Measurements from ENCODE around the gene SAPCD2. TPM values are rescaled to one million over a fixed set of nuclear protein-coding genes. Genes with fewer than 3 reads are reported as not detected.

The SAPCD2 gene
- total RNA-seq, 1 experiment from 2014 or later: 18.4 TPM

DNA sequence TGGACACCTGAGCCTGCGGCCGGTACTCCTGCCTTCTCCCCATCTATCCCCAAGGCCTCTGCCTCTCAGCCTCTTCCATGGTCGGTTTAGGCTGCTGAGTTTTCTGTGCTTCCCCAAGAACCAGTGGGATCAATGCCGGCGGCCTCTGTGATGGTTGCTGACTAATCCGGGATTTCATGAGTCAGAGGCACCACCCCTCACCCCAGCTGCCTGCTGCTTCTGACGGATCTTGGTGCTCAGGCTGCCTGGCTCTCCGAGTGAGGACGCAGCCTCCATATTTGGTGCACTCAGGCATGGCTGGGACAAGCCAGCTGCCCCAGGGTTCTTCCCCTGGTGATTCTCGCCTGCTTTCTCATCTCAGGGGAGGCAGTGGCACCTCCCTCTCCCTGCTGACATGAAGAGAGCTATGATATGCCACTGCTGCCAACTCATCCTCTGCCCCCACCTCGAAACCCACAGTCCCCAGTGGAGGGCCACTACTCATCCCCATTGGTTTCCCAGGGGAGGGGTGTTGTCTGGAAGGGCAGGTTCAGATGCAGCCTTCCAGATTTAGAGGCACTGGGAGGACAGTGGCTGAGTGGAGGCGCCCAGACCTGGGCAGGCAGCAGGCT is 13.1 kb upstream of the SAPCD2 start:
- ATAC-seq (peak; percentile 58), DNase-seq (ENCODE audit: low read depth, low spot score) (peak; percentile 73)
- Histone ChIP-seq H3K4me3 (ENCODE audit: low read depth in 2 of 2, low read length in 2 of 2) (no peak overlapping the region), H3K27me3 (ENCODE audit: control insufficient read depth, insufficient read depth, low read length) (no peaks in the 10 kb centered on the region), H3K9me3 (ENCODE audit: control insufficient read depth, insufficient read depth, low read depth, low read length) (no peaks in the 10 kb centered on the region), H3K27ac (ENCODE audit: low read length) (peak overlapping the region; percentile 65), H3K4me1 (ENCODE audit: control insufficient read depth, insufficient read depth, low read length) (peaks cover 40% of the 10 kb centered on the region), H3K36me3 (ENCODE audit: control insufficient read depth, insufficient read depth, low read length) (no peaks in the 10 kb centered on the region; the same call in 1 of the 2 replicates)
- ChIA-PET CTCF (interaction anchor here (0.6 kb wide), 1 partner anchor 13 kb away, joined by 3 read pairs; the partner anchor contains the start of gene SAPCD2), POLR2A (no interaction called here)
- intact Hi-C loops (cut with micrococcal nuclease; ENCODE audit: unreplicated experiment): no loop called here
- in situ Hi-C loops (cut with HindIII; ENCODE audit: low pct_unique_long_range_greater_than_20kb, low sequenced_read_pairs): no loop called here
- BruUV-seq (replicated peaks): no TSS peak
- TF ChIP-seq, protein P1, sequence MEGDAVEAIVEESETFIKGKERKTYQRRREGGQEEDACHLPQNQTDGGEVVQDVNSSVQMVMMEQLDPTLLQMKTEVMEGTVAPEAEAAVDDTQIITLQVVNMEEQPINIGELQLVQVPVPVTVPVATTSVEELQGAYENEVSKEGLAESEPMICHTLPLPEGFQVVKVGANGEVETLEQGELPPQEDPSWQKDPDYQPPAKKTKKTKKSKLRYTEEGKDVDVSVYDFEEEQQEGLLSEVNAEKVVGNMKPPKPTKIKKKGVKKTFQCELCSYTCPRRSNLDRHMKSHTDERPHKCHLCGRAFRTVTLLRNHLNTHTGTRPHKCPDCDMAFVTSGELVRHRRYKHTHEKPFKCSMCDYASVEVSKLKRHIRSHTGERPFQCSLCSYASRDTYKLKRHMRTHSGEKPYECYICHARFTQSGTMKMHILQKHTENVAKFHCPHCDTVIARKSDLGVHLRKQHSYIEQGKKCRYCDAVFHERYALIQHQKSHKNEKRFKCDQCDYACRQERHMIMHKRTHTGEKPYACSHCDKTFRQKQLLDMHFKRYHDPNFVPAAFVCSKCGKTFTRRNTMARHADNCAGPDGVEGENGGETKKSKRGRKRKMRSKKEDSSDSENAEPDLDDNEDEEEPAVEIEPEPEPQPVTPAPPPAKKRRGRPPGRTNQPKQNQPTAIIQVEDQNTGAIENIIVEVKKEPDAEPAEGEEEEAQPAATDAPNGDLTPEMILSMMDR (IDR thresholded peaks at IDR 0.05): no peak
- TF ChIP-seq POLR2AphosphoS5 (IDR thresholded peaks at IDR 0.05; ENCODE audit: low read depth, low read length) (no peak), TCF7L2 (IDR thresholded peaks at IDR 0.05; ENCODE audit: low read depth, low read length) (peak; percentile 95), SIN3A (IDR thresholded peaks at IDR 0.05; ENCODE audit: borderline replicate concordance, insufficient read depth, low read depth, low read length) (no peak)
- TF ChIP-seq, protein P2, sequence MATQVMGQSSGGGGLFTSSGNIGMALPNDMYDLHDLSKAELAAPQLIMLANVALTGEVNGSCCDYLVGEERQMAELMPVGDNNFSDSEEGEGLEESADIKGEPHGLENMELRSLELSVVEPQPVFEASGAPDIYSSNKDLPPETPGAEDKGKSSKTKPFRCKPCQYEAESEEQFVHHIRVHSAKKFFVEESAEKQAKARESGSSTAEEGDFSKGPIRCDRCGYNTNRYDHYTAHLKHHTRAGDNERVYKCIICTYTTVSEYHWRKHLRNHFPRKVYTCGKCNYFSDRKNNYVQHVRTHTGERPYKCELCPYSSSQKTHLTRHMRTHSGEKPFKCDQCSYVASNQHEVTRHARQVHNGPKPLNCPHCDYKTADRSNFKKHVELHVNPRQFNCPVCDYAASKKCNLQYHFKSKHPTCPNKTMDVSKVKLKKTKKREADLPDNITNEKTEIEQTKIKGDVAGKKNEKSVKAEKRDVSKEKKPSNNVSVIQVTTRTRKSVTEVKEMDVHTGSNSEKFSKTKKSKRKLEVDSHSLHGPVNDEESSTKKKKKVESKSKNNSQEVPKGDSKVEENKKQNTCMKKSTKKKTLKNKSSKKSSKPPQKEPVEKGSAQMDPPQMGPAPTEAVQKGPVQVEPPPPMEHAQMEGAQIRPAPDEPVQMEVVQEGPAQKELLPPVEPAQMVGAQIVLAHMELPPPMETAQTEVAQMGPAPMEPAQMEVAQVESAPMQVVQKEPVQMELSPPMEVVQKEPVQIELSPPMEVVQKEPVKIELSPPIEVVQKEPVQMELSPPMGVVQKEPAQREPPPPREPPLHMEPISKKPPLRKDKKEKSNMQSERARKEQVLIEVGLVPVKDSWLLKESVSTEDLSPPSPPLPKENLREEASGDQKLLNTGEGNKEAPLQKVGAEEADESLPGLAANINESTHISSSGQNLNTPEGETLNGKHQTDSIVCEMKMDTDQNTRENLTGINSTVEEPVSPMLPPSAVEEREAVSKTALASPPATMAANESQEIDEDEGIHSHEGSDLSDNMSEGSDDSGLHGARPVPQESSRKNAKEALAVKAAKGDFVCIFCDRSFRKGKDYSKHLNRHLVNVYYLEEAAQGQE (IDR thresholded peaks at IDR 0.05; ENCODE audit: insufficient read depth in 1 of 2, low read depth in 2 of 2, low read length in 1 of 2): no peak

DNA sequence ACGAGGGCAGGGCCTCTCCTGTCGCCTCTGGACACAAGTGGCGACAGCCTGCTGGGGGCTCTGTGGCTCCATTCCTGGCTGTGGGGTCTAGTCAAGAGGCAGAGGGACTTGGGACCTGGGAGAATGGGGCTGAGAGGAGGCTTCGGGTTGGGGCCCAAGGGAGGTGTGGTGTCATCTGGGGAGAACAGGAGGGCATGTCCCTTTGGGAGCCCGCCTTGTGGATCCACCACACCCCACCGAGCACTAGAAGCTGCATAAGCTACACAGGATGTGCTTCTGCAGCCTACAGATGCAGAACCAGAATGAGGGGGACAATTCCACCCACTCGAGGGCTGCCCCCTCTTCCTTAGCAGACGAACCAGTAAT is 12.6 kb upstream of the SAPCD2 start:
- H3K27me3 ChIP-seq (ENCODE audit: control insufficient read depth, insufficient read depth, low read length): no peaks in the 10 kb centered on the region
- H3K4me1 ChIP-seq (ENCODE audit: control insufficient read depth, insufficient read depth, low read length): peaks cover 36% of the 10 kb centered on the region
- TF ChIP-seq POLR2AphosphoS5 (IDR thresholded peaks at IDR 0.05; ENCODE audit: low read depth, low read length) (no peak), SIN3A (IDR thresholded peaks at IDR 0.05; ENCODE audit: borderline replicate concordance, insufficient read depth, low read depth, low read length) (no peak)
- TF ChIP-seq, protein P2 (IDR thresholded peaks at IDR 0.05; ENCODE audit: insufficient read depth in 1 of 2, low read depth in 2 of 2, low read length in 1 of 2): no peak
- TF ChIP-seq, protein P1 (IDR thresholded peaks at IDR 0.05): no peak
- no peak for DNase-seq (ENCODE audit: low read depth, low spot score)
- intact Hi-C loops (cut with micrococcal nuclease; ENCODE audit: unreplicated experiment): no loop called here
- peak overlapping the region; percentile 65 for H3K27ac ChIP-seq (ENCODE audit: low read length)
- H3K4me3 ChIP-seq (ENCODE audit: low read depth in 2 of 2, low read length in 2 of 2): no peak overlapping the region
- H3K9me3 ChIP-seq (ENCODE audit: control insufficient read depth, insufficient read depth, low read depth, low read length): no peaks in the 10 kb centered on the region
- ChIA-PET CTCF (interaction anchor here (0.6 kb wide), 1 partner anchor 12 kb away, joined by 3 read pairs; the partner anchor contains the start of gene SAPCD2), POLR2A (no interaction called here)
- in situ Hi-C loops (cut with HindIII; ENCODE audit: low pct_unique_long_range_greater_than_20kb, low sequenced_read_pairs): no loop called here
- no peak for ATAC-seq
- BruUV-seq (replicated peaks): no TSS peak
- H3K36me3 ChIP-seq (ENCODE audit: control insufficient read depth, insufficient read depth, low read length): no peaks in the 10 kb centered on the region; the same call in 1 of the 2 replicates
